Neuronal stem cell (in vitro differentiated cells): ENCODE results near the gene SRGAP2C.
"Not testable (repeated sequence)": the region's sequence is repeated elsewhere in the genome, so short reads cannot be mapped to it uniquely, and the experiment has no call there.

Experiments
- DNase-seq: peaks from one replicate; pipeline ENCODE4 v3.0.0-alpha.2; 2013; ENCODE audit warnings: low spot score
- H2AFZ ChIP-seq: one replicate; pipeline ENCODE4 v1.6.1; 2013; ENCODE audit warnings: mild to moderate bottlenecking, low read length, inconsistent platforms
- H2AK5ac ChIP-seq: 2 replicates; pipeline ENCODE4 v1.6.1; 2013; ENCODE audit warnings: low read depth, mild to moderate bottlenecking, inconsistent platforms, low read length, moderate library complexity, mixed read lengths
- H2BK120ac ChIP-seq: 2 replicates; pipeline ENCODE4 v1.6.1; 2013; ENCODE audit warnings: low read depth, mild to moderate bottlenecking, inconsistent platforms, low read length, moderate library complexity, mixed read lengths
- H2BK12ac ChIP-seq: one replicate; pipeline ENCODE4 v1.6.1; 2013; ENCODE audit warnings: low read length, inconsistent platforms
- H2BK15ac ChIP-seq: 2 replicates; pipeline ENCODE4 v1.6.1; 2013; ENCODE audit warnings: mild to moderate bottlenecking, low read length, inconsistent platforms, mixed read lengths
- H2BK5ac ChIP-seq: one replicate; pipeline ENCODE4 v1.6.1; 2013; ENCODE audit warnings: inconsistent platforms, mild to moderate bottlenecking, low read length, moderate library complexity
- H3K14ac ChIP-seq: one replicate; pipeline ENCODE4 v1.6.1; 2013; ENCODE audit warnings: low read length, inconsistent platforms
- H3K18ac ChIP-seq: 2 replicates; pipeline ENCODE4 v1.6.1; 2013; ENCODE audit warnings: low read length, inconsistent platforms
- H3K23ac ChIP-seq: 2 replicates; pipeline ENCODE4 v1.6.1; 2013; ENCODE audit warnings: low read depth, mild to moderate bottlenecking, mixed read lengths, low read length, inconsistent platforms; ENCODE audit not compliant: poor library complexity
- H3K27ac ChIP-seq: replicated peaks from 3 replicates; pipeline ENCODE4 v1.5.1; 2013; ENCODE audit warnings: low read length, inconsistent platforms
- H3K27me3 ChIP-seq, 3 experiments: 2 replicates each; pipeline ENCODE4 v1.6.1; 2013; ENCODE audit warnings: low read length in 3 of 3, mild to moderate bottlenecking in 2 of 3, inconsistent platforms in 1 of 3, low read depth in 1 of 3, mixed read lengths in 1 of 3, moderate library complexity in 1 of 3; ENCODE audit not compliant: control insufficient read depth in 3 of 3, insufficient read depth in 3 of 3
- H3K36me3 ChIP-seq, 2 donors: replicated peaks in 1 of 2; 2 replicates each; pipeline ENCODE4 v1.6.1; 2013; ENCODE audit warnings: low read length in 2 of 2; ENCODE audit not compliant: control insufficient read depth in 2 of 2, insufficient read depth in 2 of 2
- H3K4ac ChIP-seq: 2 replicates; pipeline ENCODE4 v1.6.1; 2013; ENCODE audit warnings: inconsistent platforms, mild to moderate bottlenecking, low read length, moderate library complexity
- H3K4me1 ChIP-seq, 2 donors: 1 replicate in 1 of 2; 2 replicates in 1 of 2; pipeline ENCODE4 v1.6.1; 2013; ENCODE audit warnings: low read length in 2 of 2, low read depth in 1 of 2; ENCODE audit not compliant: control insufficient read depth in 2 of 2, insufficient read depth in 1 of 2
- H3K4me2 ChIP-seq: one replicate; pipeline ENCODE4 v1.6.1; 2013; ENCODE audit warnings: mild to moderate bottlenecking, low read length, inconsistent platforms; ENCODE audit not compliant: insufficient read depth, poor library complexity, severe bottlenecking
- H3K4me3 ChIP-seq, 2 donors: 2 replicates each; pipeline ENCODE4 v1.5.1; 2013; ENCODE audit warnings: low read length in 2 of 2, mild to moderate bottlenecking in 2 of 2, inconsistent platforms in 1 of 2, moderate library complexity in 1 of 2
- H3K79me1 ChIP-seq: one replicate; pipeline ENCODE4 v1.6.1; 2013; ENCODE audit warnings: low read depth, mild to moderate bottlenecking, inconsistent platforms, low read length, moderate library complexity
- H3K9ac ChIP-seq: one replicate; pipeline ENCODE4 v1.6.1; 2013; ENCODE audit warnings: mild to moderate bottlenecking, low read depth, low read length, inconsistent platforms; ENCODE audit not compliant: poor library complexity
- H3K9me3 ChIP-seq, 2 donors: replicated peaks in 1 of 2; 2 replicates each; pipeline versions ENCODE3 to v1.6.1; 2013; ENCODE audit warnings: low read length in 2 of 2, mild to moderate bottlenecking in 2 of 2, inconsistent platforms in 1 of 2, low read depth in 1 of 2, mixed read lengths in 1 of 2, moderate library complexity in 1 of 2; ENCODE audit not compliant: control insufficient read depth in 2 of 2, insufficient read depth in 1 of 2
- H4K8ac ChIP-seq: one replicate; pipeline ENCODE4 v1.6.1; 2013; ENCODE audit warnings: low read depth, mild to moderate bottlenecking, inconsistent platforms, low read length, moderate library complexity
- H4K91ac ChIP-seq: one replicate; pipeline ENCODE4 v1.6.1; 2013; ENCODE audit warnings: low read length, low read depth, mild to moderate bottlenecking, inconsistent platforms; ENCODE audit not compliant: poor library complexity
- whole genome bisulfite sequencing, 2 donors: extraction: QIAGEN DNeasy Blood & Tissue Kit; methylation state at CpG; one replicate each; pipeline ENCODE4 v1.1.7; 2013; ENCODE audit warnings: missing lambda C conversion rate in 2 of 2, mixed read lengths in 1 of 2; ENCODE audit not compliant: insufficient read length in 2 of 2, insufficient replicate concordance in 1 of 2; ENCODE audit errors: extremely low coverage in 2 of 2; 5-methylcytosine and 5-hydroxymethylcytosine counted together

Gene SRGAP2C

DNA sequence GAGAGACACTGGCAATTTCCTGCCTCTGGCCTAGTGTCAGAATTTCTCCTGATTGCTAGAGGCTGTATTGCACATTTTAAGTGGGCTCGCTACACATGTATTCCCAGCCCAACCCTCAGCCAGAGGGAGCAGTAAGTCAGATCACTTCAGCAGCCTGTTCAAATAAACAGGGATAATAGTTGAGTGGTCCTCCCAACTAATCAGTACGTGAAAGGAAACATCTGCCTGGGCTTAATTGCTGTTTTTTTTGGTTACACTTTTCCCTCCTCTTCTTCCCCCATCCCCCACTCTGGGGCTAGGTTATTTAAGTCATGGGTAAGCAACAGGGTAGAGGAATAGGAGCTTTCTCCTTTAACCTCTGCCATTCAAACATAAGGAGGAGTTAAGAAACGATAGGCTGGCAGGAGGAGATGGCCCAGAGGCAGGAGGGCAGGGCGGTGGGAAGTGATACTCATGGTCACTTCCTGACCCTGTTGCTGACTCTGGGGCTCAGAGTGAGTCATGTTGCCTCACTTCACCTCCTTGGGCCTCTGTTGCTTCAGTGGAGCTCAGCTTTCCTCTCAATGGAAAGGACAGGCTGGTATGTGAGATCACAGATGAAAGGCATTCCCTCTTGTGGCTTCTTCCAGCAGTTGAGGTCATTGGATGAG lies 177.6 kb downstream of the SRGAP2C start:
- H3K79me1 ChIP-seq, H2BK120ac ChIP-seq, H3K9ac ChIP-seq, H3K9me3 ChIP-seq, H3K4me3 ChIP-seq, H4K91ac ChIP-seq, H3K23ac ChIP-seq, H3K14ac ChIP-seq, H3K4ac ChIP-seq, H3K36me3 ChIP-seq, H3K18ac ChIP-seq, H2BK5ac ChIP-seq, H3K4me2 ChIP-seq, H2BK15ac ChIP-seq, H3K27me3 ChIP-seq, H3K4me1 ChIP-seq, H3K27ac ChIP-seq, H2AFZ ChIP-seq, H2BK12ac ChIP-seq, H4K8ac ChIP-seq, H2AK5ac ChIP-seq, DNase-seq: not testable (repeated sequence)
- no CpG with 5 or more reads among the region's 4 CpGs for whole genome bisulfite sequencing, 2 donors

DNA sequence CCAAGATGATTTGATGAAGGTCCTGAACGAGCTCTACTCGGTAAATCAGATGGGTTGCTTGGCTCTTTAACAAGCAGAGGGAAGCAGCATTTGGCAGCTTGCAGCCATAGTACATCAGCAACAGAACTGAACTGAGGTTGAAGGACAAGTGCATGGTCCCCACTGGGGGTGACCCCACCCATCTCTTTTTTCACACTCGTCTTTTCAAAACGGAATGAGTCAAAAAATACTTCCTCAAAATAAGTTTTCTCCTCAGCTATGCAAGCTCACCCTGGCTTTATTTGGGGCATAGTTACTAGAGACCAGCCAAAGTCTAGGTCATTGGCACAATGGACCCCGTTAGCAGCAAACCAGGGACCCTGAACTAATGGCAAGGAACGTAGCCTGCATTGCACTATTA lies 180.5 kb downstream of the SRGAP2C start:
- H4K8ac ChIP-seq, H4K91ac ChIP-seq, H3K79me1 ChIP-seq, H3K4me2 ChIP-seq, H3K9ac ChIP-seq, H3K36me3 ChIP-seq, H3K27me3 ChIP-seq, H2AK5ac ChIP-seq, H2BK5ac ChIP-seq, H2BK15ac ChIP-seq, H3K14ac ChIP-seq, H3K4me1 ChIP-seq, H2BK120ac ChIP-seq, H3K18ac ChIP-seq, H2AFZ ChIP-seq, H3K9me3 ChIP-seq, H2BK12ac ChIP-seq, H3K4ac ChIP-seq, DNase-seq, H3K27ac ChIP-seq, H3K23ac ChIP-seq, H3K4me3 ChIP-seq: not testable (repeated sequence)
- WGBS, 2 donors = no CpG with 5 or more reads among the region's 6 CpGs

DNA sequence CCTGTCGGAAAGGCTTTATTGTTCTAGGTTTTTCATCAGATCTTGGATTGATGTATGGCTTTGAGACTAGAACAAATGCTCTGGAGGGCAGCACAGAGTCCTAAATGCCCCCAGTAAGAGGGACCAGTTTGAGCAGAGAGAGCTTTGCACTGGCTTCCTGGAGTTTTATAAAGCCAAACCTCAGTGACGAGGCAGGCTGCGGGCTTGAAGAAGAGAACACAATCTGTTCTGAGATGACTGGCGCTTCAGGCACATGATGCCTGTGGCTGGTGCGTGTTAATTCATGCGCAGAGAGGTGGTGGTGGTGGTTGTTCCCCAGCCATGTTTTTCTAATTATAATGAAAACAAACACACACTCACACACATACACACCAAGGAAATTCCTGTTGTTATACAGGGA lies 180.9 kb downstream of the SRGAP2C start:
- H2BK120ac ChIP-seq, H3K14ac ChIP-seq, H3K9ac ChIP-seq, H3K18ac ChIP-seq, H2AFZ ChIP-seq, H3K36me3 ChIP-seq, H3K4me3 ChIP-seq, H3K27ac ChIP-seq, DNase-seq, H3K4me2 ChIP-seq, H3K27me3 ChIP-seq, H3K23ac ChIP-seq, H4K8ac ChIP-seq, H3K9me3 ChIP-seq, H2BK15ac ChIP-seq, H3K4me1 ChIP-seq, H2BK5ac ChIP-seq, H3K4ac ChIP-seq, H4K91ac ChIP-seq, H2BK12ac ChIP-seq, H2AK5ac ChIP-seq, H3K79me1 ChIP-seq: not testable (repeated sequence)
- WGBS, 2 donors = no CpG with 5 or more reads among the region's 6 CpGs

DNA sequence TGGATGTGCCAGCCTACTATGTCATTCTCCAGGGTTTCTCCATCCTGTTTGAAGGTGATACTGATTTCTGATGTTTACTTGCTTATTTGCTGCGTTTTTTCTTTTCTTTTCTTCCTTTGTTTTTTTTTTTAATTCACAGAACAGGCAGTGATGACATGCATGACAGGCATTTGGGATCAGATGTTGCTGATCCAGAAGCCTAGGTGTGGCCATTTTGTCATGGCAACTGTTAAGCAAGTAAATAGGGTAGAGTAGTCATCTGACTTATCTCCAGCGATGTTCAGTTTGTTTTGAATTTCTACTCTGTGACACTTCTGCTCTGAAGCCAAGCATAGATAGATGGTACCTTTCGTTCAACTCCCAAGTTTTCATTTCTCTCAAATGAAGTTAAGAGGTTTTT lies 181.4 kb downstream of the SRGAP2C start:
- not testable (repeated sequence) for DNase-seq, H2AK5ac ChIP-seq, H3K27me3 ChIP-seq, H3K4me2 ChIP-seq, H3K79me1 ChIP-seq, H3K4me1 ChIP-seq, H3K9me3 ChIP-seq, H2BK15ac ChIP-seq, H3K9ac ChIP-seq, H3K18ac ChIP-seq, H3K14ac ChIP-seq, H3K4ac ChIP-seq, H3K27ac ChIP-seq, H3K36me3 ChIP-seq, H2BK5ac ChIP-seq, H3K23ac ChIP-seq, H2AFZ ChIP-seq, H4K8ac ChIP-seq, H2BK12ac ChIP-seq, H4K91ac ChIP-seq, H3K4me3 ChIP-seq, H2BK120ac ChIP-seq
- no CpG with 5 or more reads among the region's 3 CpGs for WGBS, 2 donors
